Measurements from ENCODE around the gene ATP6V0B.
A peak's percentile ranks its signal among the peaks of the same experiment; 100 is the strongest.

Gene ATP6V0B

DNA sequence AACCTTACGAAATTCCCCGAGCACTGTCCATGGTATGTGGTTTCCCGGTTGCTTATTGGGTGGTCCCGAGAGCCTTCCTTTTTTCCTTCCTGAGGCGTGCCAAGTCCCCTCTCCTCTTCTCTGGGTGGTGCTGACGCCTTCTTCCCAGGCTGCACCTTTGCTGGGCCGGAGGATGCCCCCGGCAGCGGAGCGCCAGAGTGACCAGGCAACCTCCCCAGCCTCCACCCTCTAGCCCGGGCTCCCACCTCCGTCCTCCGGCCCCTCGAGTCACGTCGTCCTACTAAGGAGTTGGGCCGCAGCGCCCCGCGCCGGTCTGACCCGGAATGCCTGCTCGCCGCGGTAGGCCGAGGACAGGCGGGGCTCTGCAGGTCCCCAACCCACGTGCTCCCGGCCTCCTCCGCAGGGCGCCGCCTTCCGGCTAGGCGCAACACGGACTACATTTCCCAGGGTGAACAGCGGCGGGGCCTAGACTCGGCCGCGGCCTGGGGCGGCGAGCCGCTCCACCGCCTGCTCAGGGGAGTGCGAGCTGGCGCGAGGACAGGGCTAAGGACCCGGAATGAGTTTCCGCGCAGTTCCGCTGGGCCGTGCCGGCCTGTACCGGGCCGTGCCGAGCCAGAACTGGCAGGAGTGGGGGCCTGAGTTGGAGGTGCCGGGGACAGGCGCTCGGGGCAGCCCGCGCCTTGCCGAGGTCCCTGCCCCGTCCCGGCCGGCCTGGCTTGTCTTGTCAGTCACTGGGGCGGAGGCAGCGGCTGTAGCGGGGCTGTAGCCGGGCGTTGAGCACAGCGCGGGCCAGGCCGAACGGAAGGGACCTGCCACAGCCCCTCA lies 28.3 kb upstream of the ATP6V0B start, which contains the start of gene IPO13:
Gene IPO13 (plus strand): TSS at position 715 of the 825 bp plus-strand sequence. CDS start 651 bp downstream, outside the sequence.
- peak; percentile 83 to 95 (median 92) for DNase-seq

DNA sequence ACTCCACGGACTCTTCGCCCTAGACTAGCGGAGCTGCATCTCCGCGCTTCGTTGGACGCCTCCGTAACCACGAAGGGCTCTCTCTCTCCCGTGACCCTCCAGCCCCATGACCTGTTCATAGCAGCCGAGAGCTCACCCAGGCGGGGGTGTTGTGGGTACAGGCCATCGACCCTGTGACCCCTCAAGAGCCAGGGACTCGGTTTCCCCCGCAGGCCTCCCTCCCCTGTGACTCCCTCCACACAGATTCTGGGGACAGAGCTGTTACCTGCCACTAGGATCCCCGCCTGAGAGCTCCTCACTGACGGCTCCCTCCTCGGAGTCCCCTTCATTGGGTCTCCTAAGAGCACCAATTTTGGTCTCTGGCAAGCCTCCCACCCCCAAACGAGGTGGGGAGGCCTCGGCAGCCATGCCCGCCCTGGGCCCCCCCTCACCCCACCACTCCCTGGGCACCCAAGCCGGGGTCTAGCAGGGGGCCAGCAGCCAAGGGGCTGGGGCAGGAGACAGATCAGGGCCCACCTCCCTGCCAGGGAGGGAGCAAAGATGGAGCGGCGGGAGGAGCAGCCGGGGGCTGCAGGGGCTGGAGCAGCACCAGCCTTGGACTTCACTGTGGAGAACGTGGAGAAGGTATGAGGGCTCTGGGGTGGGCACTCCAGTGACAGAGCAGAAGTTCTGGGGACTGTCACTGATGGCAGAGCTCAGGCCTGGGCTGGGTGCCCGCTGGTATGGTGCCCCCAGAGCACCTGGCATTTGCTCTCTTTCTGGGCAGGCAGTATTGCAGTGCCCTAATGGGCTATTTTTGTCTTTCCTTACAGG lies 27.5 kb upstream of the ATP6V0B start:
- DNase-seq, result peak in 1 of 6 experiments; percentile 42

DNA sequence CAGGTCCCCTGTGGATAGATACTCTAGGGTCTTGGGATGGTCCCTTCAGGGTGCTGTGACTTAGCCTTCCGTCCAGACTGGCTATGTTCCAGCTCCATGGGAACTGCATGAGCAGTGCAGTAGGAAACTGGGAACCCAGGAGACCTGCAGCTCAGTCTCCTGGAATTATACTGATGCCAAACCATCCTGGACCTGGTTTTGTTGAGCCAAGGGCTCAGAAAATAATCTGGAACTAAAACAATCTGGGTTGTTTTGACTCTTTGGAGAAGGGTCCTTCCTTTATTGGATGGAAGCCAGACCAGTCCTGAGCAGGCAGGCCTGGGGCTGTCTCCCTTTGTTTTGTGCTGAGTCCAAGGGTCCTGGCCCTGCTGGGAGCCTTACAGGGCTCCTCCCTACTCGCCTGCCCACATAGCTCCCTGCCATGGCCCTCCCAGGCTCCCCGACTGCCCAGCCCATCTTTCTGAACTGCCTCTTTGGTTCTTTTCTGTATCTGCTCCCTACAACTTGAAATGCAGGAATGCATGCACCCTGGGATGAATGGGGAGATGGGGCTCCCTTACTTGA lies 26.8 kb upstream of the ATP6V0B start:
- no peak for DNase-seq

GRCh38 chr1:43949678-43950077 lies 25.1 kb upstream of the ATP6V0B start:
- DNase-seq, result no peak

- DNase-seq, result no peak
These were observed 23.5 kb upstream of the ATP6V0B start for GRCh38 chr1:43951021-43951985.

DNA sequence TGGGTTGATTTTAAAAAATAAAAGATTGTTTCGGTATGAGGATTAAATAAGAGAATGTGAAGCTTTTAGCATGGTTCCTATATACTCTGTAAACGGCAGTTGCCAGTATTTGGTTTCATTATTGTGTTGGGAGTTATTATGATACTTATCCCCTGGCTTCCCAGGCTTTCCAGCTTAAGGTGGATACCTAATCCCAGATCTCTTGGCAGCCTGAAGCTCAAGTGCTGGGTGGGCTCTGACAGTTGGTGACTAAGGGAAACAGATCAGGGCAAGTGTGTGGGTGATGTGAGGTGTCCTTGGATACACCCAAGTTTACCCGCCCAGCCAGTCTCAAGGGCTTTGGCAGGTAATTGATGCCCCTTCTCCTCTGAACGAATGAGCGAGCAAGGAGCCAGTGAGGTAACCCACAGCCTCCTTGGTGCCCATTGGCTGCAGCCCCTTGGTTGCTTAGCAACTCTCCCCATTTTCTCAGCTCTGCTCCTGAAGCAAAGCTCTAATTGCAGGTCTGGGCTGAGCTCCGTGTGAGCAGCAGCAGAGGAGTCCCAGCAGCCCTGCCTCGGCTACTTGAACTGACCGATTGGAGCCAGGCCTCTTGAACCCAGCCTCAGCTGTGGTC lies 21.9 kb upstream of the ATP6V0B start:
- no peak for DNase-seq

DNA sequence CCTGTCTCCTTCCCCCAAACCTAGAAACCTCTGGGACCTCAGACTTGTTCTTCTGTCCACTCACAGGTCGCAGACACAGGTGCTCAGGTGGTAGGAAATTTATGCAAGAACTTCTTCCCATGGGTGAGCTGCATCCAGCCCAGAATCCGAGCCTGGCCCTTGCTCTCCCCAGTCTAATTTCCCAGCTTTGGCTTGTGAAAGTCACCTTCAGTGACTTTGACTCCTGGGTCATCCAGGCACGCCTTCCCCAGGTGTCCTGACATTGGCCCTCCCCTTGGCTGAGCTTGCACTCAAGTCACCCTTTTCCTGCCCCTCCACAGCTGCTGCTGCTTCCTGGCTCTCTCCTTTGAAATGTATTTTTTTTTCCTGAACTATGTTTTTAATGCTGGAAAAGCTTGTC lies 21.4 kb upstream of the ATP6V0B start:
- DNase-seq, result no peak

DNA sequence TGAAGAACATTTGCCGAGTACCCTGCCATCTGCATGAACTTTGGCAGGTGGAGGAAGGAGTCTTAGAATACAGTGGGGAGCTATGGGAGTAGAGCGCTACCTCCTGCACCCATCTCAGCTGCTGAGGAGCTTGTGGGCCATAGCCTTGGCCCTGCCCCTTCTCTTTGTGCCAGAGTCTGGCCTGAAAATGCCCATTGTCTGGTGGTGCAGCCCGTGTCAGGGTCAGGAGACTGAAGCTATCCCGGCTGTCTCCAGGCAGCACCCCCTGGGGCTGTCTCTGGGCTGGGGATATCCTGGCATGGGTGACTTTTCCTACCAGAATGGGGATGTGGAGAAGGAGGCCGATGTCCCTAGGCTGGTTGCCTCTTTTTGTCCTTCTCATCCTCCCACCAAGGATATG lies 20.7 kb upstream of the ATP6V0B start:
- DNase-seq, result no peak

DNA sequence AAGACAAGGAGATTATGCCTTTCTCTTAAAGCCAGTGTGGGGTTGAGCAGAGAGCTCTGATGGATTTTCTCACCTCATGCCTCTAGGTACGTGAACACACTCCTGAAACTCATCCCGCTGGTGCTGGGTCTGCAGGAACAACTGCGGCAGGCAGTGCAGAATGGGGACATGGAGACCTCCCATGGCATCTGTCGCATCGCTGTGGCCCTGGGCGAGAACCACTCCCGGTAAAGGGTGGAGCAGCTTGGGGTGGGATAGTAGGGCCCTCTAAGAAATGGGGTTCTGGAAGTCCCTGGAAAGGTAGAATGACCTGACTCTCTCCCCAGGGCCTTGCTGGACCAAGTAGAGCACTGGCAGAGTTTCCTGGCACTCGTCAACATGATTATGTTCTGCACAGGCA lies 18.5 kb upstream of the ATP6V0B start:
- no peak for DNase-seq

- no peak for DNase-seq
These were observed 17.2 kb upstream of the ATP6V0B start for GRCh38 chr1:43957407-43958040.

DNA sequence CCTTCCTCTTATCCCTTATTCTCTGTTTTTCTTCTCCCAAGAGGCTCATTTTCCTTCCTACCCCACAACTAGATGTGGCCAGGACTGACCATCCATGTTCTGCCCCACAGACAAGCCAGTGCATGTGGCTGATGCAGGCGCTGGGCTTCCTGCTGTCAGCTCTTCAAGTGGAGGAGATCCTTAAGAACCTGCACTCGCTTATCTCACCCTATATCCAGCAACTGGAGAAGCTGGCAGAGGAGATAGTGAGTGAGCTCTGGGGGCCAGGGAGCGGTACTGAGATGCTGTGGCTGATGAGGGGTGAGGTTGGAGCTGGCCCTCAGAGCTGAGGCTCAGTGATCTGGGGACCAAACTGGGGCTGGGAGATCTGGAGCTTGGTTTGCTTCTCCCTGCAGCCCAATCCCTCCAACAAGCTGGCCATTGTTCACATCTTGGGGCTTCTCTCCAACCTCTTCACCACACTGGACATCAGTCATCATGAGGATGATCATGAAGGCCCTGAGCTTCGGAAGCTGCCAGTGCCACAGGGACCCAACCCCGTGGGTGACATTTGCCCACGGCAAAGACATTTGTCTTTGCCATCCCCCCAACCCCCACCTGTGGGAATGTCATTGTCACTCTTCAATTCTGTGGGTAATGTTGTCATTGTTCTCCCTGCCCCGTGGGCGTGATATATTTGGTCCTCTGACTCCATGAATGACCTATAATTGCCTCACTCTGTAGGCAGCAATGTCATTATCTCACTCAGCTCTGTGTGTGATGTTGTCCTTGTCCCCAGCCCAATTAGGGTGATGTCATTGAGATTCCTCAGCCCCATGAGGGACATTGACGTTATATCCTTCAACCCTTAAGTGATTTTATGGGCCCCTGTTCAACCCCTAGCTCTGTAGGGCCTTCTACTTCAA lies 16.2 kb upstream of the ATP6V0B start:
- no peak for DNase-seq

GRCh38 chr1:43960798-43961197 lies 14.0 kb upstream of the ATP6V0B start:
- no peak for DNase-seq

DNA sequence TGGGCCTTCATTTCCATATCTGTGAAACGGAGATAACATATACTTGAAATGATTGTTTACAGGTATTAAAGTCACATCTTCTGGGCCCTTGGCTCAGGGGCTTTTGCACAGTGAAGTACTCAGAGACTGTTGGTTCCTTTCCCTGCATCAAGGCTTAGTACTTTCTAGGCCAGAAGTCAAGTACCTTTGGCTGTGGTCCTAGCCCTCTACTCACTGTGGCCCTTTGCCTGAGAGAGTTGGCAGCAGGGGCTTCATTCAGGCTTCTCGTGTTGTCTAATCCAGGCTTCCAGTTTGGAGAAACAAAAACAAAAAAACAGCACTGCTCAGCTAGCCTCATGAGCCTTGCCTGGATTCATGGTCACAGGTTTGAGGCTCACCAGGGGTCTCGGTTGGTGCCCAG lies 13.1 kb upstream of the ATP6V0B start:
- no peak for DNase-seq

GRCh38 chr1:43962324-43962723 lies 12.4 kb upstream of the ATP6V0B start:
- no peak for DNase-seq

GRCh38 chr1:43963006-43963405 lies 11.8 kb upstream of the ATP6V0B start:
- no peak for DNase-seq

DNA sequence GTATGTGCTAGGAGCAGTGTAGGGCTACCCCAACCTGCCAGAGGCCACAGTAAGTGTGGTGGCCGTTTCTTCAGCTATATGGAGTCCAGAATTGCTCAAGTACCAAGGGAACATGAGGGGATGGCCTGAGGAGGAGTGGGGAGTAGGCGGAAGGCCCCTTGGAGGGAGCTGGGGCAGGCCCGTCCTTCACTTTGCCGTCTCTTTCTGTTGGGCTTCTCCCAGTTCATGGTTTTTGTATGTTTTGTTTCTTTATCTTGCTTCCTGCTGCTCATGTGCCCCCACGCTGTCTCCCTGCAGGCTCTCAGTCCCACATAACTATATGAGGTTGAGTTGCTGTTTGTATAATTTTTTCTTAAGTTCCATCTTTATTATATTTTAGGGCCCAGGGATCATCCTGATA lies 10.9 kb upstream of the ATP6V0B start:
- no peak for DNase-seq

- DNase-seq, result no peak
These were observed 9.4 kb upstream of the ATP6V0B start for GRCh38 chr1:43965316-43965715.

- DNase-seq, result peak in 2 of 6 experiments; percentile 16 to 23
These were observed 6.3 kb upstream of the ATP6V0B start for GRCh38 chr1:43968348-43968948.

GRCh38 chr1:43969416-43969745 lies 5.4 kb upstream of the ATP6V0B start:
- no peak for DNase-seq
